Activated naive CD4-positive, alpha-beta T cell treated with anti-CD3 and anti-CD28 coated beads for 36 hours (primary cell): ENCODE measurements around the gene LAMA2. TPM values are rescaled to one million over a fixed set of nuclear protein-coding genes. Genes with fewer than 3 reads are reported as not detected.

Experiments
- CTCF ChIA-PET: fragments of 350-600 bp; sonication (Branson Sonifier 250); formaldehyde crosslinking; loops from one replicate; lab custom pipeline; 2021; ENCODE audit warnings: antibody characterized with exemption; lab: Charles Lee
- DNase-seq: peaks from one replicate; pipeline ENCODE4 v3.0.0-alpha.2; 2020
- H3K27ac Mint-ChIP-seq: one replicate; pipeline ENCODE4 v1.8.0; 2021; ENCODE audit warnings: mild to moderate bottlenecking, mixed read lengths
- H3K27me3 Mint-ChIP-seq: one replicate; pipeline ENCODE4 v1.8.0; 2021; ENCODE audit warnings: low read depth, mixed read lengths
- H3K36me3 Mint-ChIP-seq: one replicate; pipeline ENCODE4 v1.8.0; 2021; ENCODE audit warnings: low read depth, mixed read lengths
- H3K4me1 Mint-ChIP-seq: one replicate; pipeline ENCODE4 v1.8.0; 2021; ENCODE audit warnings: low read depth, mixed read lengths
- H3K4me3 Mint-ChIP-seq: one replicate; pipeline ENCODE4 v1.8.0; 2021; ENCODE audit warnings: mild to moderate bottlenecking, moderate library complexity, mixed read lengths
- H3K9me3 Mint-ChIP-seq: one replicate; pipeline ENCODE4 v1.8.0; 2021; ENCODE audit warnings: mixed read lengths
- intact Hi-C: fragments of 100-400 bp; cut with micrococcal nuclease; formaldehyde crosslinking; loops from one replicate; pipeline ENCODE4 v1.15.1; 2023
- total RNA-seq, 2 experiments: library from RNA; stranded (reverse); gene quantifications; one replicate each; pipeline ENCODE4 v1.2.3, GENCODE V29; 2021

LAMA2 gene
- total RNA-seq, 2 experiments from 2014 or later: 0.86 to 2.2 TPM

DNA sequence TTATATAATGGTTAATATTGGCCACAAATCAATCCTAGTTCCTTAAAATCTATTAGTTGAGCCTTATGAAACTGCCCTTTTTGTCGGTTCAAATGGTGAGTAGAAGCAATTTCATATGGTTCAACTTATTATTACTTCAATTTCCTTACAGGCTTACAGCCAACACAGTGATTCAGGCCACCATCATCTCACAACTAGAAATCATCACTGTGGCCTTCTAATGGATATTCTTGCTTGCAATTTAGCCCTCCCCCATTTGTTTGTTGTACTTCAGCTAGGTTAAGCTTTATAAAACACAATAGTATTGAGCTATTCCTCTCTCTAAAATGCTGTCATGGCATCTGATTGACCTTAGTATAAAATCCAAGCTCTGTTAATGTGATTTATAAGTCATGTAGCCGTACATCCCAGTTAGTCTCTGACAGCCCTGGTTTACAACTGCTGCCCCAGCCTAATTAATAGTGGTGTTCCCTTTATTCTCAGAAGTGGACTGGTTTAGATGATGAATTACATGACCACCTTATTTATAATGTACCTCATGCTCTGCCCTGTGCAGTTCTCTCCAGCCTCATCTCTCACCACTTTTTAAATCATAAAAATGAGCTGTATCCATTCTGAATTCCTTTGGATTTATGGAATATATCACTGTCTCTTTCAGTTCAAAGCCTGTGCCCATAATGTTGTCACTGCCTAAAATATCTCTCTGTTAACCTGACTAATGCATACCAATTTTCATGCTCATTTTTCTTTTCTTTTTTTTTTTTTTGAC, 36.7 kb downstream of the LAMA2 start:
- no peak overlapping the region for H3K4me3 Mint-ChIP-seq
- H3K27me3 Mint-ChIP-seq: peaks cover 6% of the 10 kb centered on the region
- H3K36me3 Mint-ChIP-seq: no peaks in the 10 kb centered on the region
- no peak overlapping the region for H3K27ac Mint-ChIP-seq
- no peaks in the 10 kb centered on the region for H3K4me1 Mint-ChIP-seq
- no peaks in the 10 kb centered on the region for H3K9me3 Mint-ChIP-seq
- no peak for DNase-seq
- intact Hi-C loops: no loop called here
- CTCF ChIA-PET: no interaction called here

- Mint-ChIP-seq H3K4me3 (no peak overlapping the region), H3K4me1 (no peaks in the 10 kb centered on the region), H3K9me3 (no peaks in the 10 kb centered on the region), H3K27me3 (peaks cover 21% of the 10 kb centered on the region), H3K27ac (no peak overlapping the region), H3K36me3 (no peaks in the 10 kb centered on the region)
- CTCF ChIA-PET: no interaction called here
- intact Hi-C loops: no loop called here
- DNase-seq: no peak
Observed at GRCh38 chr6:128925765-128926164, 42.8 kb downstream of the LAMA2 start.

GRCh38 chr6:128929869-128930268, 46.9 kb downstream of the LAMA2 start:
- DNase-seq: no peak
- H3K4me1 Mint-ChIP-seq: no peaks in the 10 kb centered on the region
- CTCF ChIA-PET: no interaction called here
- no peak overlapping the region for H3K27ac Mint-ChIP-seq
- H3K36me3 Mint-ChIP-seq: no peaks in the 10 kb centered on the region
- H3K27me3 Mint-ChIP-seq: peaks cover 20% of the 10 kb centered on the region
- H3K9me3 Mint-ChIP-seq: no peaks in the 10 kb centered on the region
- intact Hi-C loops: no loop called here
- H3K4me3 Mint-ChIP-seq: no peak overlapping the region

- Mint-ChIP-seq H3K27me3 (peaks cover 22% of the 10 kb centered on the region), H3K4me1 (no peaks in the 10 kb centered on the region), H3K36me3 (no peaks in the 10 kb centered on the region), H3K9me3 (no peaks in the 10 kb centered on the region), H3K4me3 (no peak overlapping the region), H3K27ac (no peak overlapping the region)
- no peak for DNase-seq
- intact Hi-C loops: no loop called here
- CTCF ChIA-PET: no interaction called here
Observed at GRCh38 chr6:128930321-128930720, 47.4 kb downstream of the LAMA2 start.

GRCh38 chr6:128932061-128932460, 49.1 kb downstream of the LAMA2 start:
- Mint-ChIP-seq H3K9me3 (no peaks in the 10 kb centered on the region), H3K4me1 (no peaks in the 10 kb centered on the region), H3K36me3 (no peaks in the 10 kb centered on the region), H3K27ac (no peak overlapping the region), H3K4me3 (no peak overlapping the region), H3K27me3 (peaks cover 25% of the 10 kb centered on the region)
- intact Hi-C loops: no loop called here
- CTCF ChIA-PET: no interaction called here
- no peak for DNase-seq

- Mint-ChIP-seq H3K27ac (no peak overlapping the region), H3K4me3 (no peak overlapping the region), H3K36me3 (no peaks in the 10 kb centered on the region), H3K9me3 (no peaks in the 10 kb centered on the region), H3K4me1 (no peaks in the 10 kb centered on the region), H3K27me3 (peaks cover 7% of the 10 kb centered on the region)
- CTCF ChIA-PET: interaction anchor here (0.5 kb wide), 1 partner anchor 93 kb away, joined by 3 read pairs; no protein-coding TSS in a partner anchor
- intact Hi-C loops: no loop called here
- DNase-seq: no peak
Observed at GRCh38 chr6:128950864-128951263, 67.9 kb downstream of the LAMA2 start.

DNA sequence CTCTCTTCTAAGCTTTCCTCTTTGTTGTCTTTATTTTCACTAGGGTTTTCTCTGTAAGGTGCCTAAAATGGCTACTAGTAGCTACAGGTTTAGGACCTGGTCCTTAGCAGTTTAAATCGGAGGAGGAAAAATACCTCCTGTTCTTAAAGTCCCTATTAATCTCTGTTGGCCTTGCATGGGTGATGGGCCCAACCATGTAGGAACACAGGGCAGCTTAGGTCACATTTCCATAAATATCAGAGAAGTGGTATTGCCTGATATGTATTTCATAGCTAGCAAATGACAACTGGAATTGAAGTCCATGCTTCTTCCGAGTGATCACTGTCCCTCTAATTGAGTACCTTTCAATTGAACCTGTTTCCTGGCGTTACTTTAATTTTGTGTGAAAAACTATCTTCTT, 70.0 kb downstream of the LAMA2 start:
- CTCF ChIA-PET: no interaction called here
- H3K4me3 Mint-ChIP-seq: no peak overlapping the region
- no peaks in the 10 kb centered on the region for H3K9me3 Mint-ChIP-seq
- H3K36me3 Mint-ChIP-seq: no peaks in the 10 kb centered on the region
- DNase-seq: no peak
- no peaks in the 10 kb centered on the region for H3K4me1 Mint-ChIP-seq
- no peak overlapping the region for H3K27ac Mint-ChIP-seq
- peaks cover under 1% of the 10 kb centered on the region for H3K27me3 Mint-ChIP-seq
- intact Hi-C loops: no loop called here

DNA sequence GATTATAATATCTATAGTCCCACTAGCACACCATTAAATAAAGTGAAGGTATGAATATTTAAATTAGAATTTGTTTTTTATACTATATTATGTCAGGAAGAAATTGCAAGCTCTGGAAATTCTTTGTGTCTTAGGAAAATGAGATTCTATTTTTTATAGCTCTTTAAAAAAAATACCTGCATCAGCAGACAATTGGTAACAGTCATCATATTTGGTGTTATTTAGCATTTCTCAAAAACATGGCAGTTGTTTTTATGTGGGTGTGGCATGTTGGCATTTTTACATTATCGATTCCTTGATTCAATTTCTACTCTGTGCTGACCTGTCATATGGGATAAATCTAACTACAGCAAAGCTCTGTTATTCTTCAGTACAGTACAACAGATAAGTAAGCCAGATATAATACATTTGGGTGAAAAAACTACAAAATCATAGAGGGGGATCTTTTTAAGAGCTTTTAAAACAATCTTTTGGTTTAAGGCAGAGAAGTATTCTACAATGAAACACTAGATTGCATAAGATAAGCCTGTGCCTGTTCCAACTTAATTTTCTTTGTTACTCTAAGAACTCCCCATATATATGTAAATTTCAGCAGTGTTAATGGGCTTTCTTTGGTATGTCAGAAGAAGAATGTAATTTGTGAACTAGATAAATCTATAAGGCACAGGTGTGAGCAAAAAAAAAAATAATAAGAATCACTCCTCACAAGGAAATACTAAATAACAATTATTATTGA, 71.5 kb downstream of the LAMA2 start:
- CTCF ChIA-PET: no interaction called here
- DNase-seq: no peak
- no peaks in the 10 kb centered on the region for H3K27me3 Mint-ChIP-seq
- no peak overlapping the region for H3K27ac Mint-ChIP-seq
- H3K36me3 Mint-ChIP-seq: no peaks in the 10 kb centered on the region
- no peaks in the 10 kb centered on the region for H3K9me3 Mint-ChIP-seq
- H3K4me3 Mint-ChIP-seq: no peak overlapping the region
- H3K4me1 Mint-ChIP-seq: no peaks in the 10 kb centered on the region
- intact Hi-C loops: no loop called here

GRCh38 chr6:128963561-128963960, 80.6 kb downstream of the LAMA2 start:
- intact Hi-C loops: no loop called here
- Mint-ChIP-seq H3K27ac (no peak overlapping the region), H3K4me1 (no peaks in the 10 kb centered on the region), H3K9me3 (no peaks in the 10 kb centered on the region), H3K36me3 (no peaks in the 10 kb centered on the region), H3K4me3 (no peak overlapping the region), H3K27me3 (peaks cover 5% of the 10 kb centered on the region)
- CTCF ChIA-PET: no interaction called here
- DNase-seq: no peak

GRCh38 chr6:128964233-128964755, 81.4 kb downstream of the LAMA2 start:
- H3K9me3 Mint-ChIP-seq: no peaks in the 10 kb centered on the region
- H3K4me3 Mint-ChIP-seq: no peak overlapping the region
- CTCF ChIA-PET: no interaction called here
- peaks cover 5% of the 10 kb centered on the region for H3K27me3 Mint-ChIP-seq
- no peak overlapping the region for H3K27ac Mint-ChIP-seq
- no peaks in the 10 kb centered on the region for H3K36me3 Mint-ChIP-seq
- no peak for DNase-seq
- no peaks in the 10 kb centered on the region for H3K4me1 Mint-ChIP-seq
- intact Hi-C loops: no loop called here

DNA sequence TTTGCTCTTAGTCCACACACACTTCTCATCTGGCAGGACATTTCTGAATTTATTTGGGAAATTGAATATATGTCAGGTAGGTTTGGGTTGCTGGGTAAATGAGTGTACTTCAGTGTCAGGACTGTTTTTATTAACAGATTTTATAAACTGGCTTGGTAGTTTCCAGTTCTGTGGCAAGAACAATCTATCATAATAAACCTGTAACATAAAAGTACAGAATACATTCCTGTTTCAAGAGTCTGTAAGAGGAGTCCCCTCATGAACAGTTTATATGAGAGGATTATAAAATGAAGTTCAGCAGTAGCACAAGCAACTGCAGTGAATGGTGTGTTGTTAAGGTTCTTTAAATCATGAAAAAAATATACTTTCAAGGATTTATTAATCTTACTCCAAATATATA, 81.8 kb downstream of the LAMA2 start:
- DNase-seq: no peak
- H3K27me3 Mint-ChIP-seq: peaks cover 5% of the 10 kb centered on the region
- intact Hi-C loops: no loop called here
- CTCF ChIA-PET: no interaction called here
- no peak overlapping the region for H3K4me3 Mint-ChIP-seq
- H3K9me3 Mint-ChIP-seq: no peaks in the 10 kb centered on the region
- no peaks in the 10 kb centered on the region for H3K36me3 Mint-ChIP-seq
- H3K4me1 Mint-ChIP-seq: no peaks in the 10 kb centered on the region
- H3K27ac Mint-ChIP-seq: no peak overlapping the region

- CTCF ChIA-PET: no interaction called here
- no peaks in the 10 kb centered on the region for H3K36me3 Mint-ChIP-seq
- intact Hi-C loops: no loop called here
- no peaks in the 10 kb centered on the region for H3K9me3 Mint-ChIP-seq
- no peak for DNase-seq
- peaks cover 5% of the 10 kb centered on the region for H3K27me3 Mint-ChIP-seq
- H3K4me1 Mint-ChIP-seq: no peaks in the 10 kb centered on the region
- H3K27ac Mint-ChIP-seq: no peak overlapping the region
- no peak overlapping the region for H3K4me3 Mint-ChIP-seq
Observed at GRCh38 chr6:128966934-128967333, 84.0 kb downstream of the LAMA2 start.

- H3K36me3 Mint-ChIP-seq: no peaks in the 10 kb centered on the region
- H3K27me3 Mint-ChIP-seq: peaks cover 3% of the 10 kb centered on the region
- DNase-seq: no peak
- intact Hi-C loops: no loop called here
- no peak overlapping the region for H3K4me3 Mint-ChIP-seq
- CTCF ChIA-PET: no interaction called here
- no peak overlapping the region for H3K27ac Mint-ChIP-seq
- H3K9me3 Mint-ChIP-seq: no peaks in the 10 kb centered on the region
- H3K4me1 Mint-ChIP-seq: no peaks in the 10 kb centered on the region
Observed at GRCh38 chr6:128979071-128979470, 96.1 kb downstream of the LAMA2 start.
